Effector memory CD4-positive, alpha-beta T cell (primary cell): Measurements from ENCODE around the gene FOXI1.

Source experiments
- DNase-seq, 3 donors: peaks; one replicate each; pipeline ENCODE4 v3.0.0-alpha.2; 2020
- H3K27ac ChIP-seq: 2 replicates; pipeline ENCODE4 v1.7.0; 2013; ENCODE audit warnings: mild to moderate bottlenecking, low read length, moderate library complexity; ENCODE audit not compliant: insufficient read depth, poor library complexity, severe bottlenecking
- H3K27me3 ChIP-seq: replicated peaks from 2 replicates; pipeline ENCODE4 v1.7.0; 2013; ENCODE audit warnings: mild to moderate bottlenecking, low read length; ENCODE audit not compliant: insufficient read depth, control insufficient read depth, poor library complexity, severe bottlenecking
- H3K36me3 ChIP-seq: 2 replicates; pipeline ENCODE4 v1.7.0; 2013; ENCODE audit warnings: mild to moderate bottlenecking, low read length, moderate library complexity; ENCODE audit not compliant: control insufficient read depth, insufficient read depth
- H3K4me1 ChIP-seq: 2 replicates; pipeline ENCODE4 v1.7.0; 2013; ENCODE audit warnings: low read length, mild to moderate bottlenecking; ENCODE audit not compliant: control insufficient read depth, insufficient read depth, poor library complexity, severe bottlenecking
- H3K4me3 ChIP-seq: 2 replicates; pipeline ENCODE4 v1.7.0; 2013; ENCODE audit warnings: low read length, low read depth, mild to moderate bottlenecking; ENCODE audit not compliant: insufficient read depth, poor library complexity, severe bottlenecking
- H3K9me3 ChIP-seq: 2 replicates; pipeline ENCODE4 v1.7.0; 2013; ENCODE audit warnings: mild to moderate bottlenecking, low read length, moderate library complexity; ENCODE audit not compliant: control insufficient read depth

Gene FOXI1

DNA sequence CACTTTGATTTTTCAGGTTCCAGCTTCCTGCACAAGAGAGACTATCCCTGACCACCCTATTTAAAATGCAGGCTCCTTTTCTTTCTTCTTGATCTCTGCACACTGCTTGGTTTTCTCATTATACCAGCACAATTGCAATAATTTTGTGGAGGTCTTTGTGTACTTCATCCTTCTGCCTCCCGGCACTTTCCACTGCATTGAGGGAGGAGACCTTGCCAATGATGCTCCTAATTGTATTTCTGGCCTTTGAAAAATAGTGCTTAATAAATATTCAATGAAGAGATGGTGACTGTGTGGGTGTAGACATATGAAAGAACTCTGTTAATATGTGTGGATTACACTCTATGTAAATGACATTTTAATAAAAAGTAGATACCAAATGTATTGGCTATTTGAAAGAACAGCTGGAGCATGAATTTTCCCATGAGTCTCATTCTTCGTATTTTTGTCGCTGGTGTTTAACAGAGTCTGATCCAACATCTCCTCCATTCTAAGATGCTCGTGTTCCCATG lies 42.1 kb downstream of the FOXI1 start:
- Histone ChIP-seq H3K9me3 (no peaks in the 10 kb centered on the region), H3K27ac (no peak overlapping the region), H3K4me3 (no peak overlapping the region), H3K4me1 (no peaks in the 10 kb centered on the region), H3K27me3 (no peaks in the 10 kb centered on the region), H3K36me3 (no peaks in the 10 kb centered on the region)
- DNase-seq, result no peak

DNA sequence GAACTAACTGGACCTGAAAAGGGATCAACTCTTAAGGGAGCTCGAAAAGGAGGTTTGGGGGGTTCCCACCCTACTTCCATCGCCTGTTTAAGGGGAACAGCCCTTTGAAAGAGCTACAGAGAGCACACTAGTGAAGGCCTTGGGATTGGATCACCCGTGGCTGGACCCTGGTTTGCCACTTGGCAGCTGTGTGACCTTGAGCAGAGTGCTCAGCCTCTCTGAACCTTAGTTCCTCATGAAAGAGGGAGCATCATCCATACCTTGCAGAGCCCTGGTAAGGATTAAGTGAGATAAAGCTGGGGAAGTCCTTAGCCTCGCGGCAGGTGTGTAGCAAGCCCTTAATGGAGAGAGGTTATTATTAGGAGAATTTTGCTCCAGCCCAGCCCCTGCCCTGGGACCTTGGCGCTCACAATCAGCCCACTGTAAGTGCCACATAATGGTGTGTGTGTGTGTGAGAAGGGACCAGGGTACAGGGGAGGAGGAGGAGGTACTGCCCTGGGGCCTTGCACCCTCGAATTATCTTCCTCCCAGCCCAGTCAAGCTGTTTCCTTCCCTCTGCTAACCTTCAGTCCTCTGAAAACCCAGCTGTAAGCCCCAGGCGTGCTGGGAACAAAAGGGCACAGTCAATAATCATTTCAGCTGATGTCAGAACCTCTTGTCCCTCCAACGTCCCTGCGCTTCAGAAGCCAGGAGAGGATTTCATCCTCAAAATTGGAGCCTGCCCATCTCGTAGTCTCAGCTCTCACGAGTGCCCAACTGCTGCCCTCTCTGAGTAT lies 42.9 kb downstream of the FOXI1 start:
- Histone ChIP-seq H3K4me3 (no peak overlapping the region), H3K4me1 (no peaks in the 10 kb centered on the region), H3K9me3 (no peaks in the 10 kb centered on the region), H3K36me3 (no peaks in the 10 kb centered on the region), H3K27me3 (no peaks in the 10 kb centered on the region), H3K27ac (no peak overlapping the region)
- DNase-seq, result no peak

GRCh38 chr5:170149206-170149515 lies 43.5 kb downstream of the FOXI1 start:
- no peak overlapping the region for H3K27ac ChIP-seq
- no peaks in the 10 kb centered on the region for H3K9me3 ChIP-seq
- no peaks in the 10 kb centered on the region for H3K36me3 ChIP-seq

DNA sequence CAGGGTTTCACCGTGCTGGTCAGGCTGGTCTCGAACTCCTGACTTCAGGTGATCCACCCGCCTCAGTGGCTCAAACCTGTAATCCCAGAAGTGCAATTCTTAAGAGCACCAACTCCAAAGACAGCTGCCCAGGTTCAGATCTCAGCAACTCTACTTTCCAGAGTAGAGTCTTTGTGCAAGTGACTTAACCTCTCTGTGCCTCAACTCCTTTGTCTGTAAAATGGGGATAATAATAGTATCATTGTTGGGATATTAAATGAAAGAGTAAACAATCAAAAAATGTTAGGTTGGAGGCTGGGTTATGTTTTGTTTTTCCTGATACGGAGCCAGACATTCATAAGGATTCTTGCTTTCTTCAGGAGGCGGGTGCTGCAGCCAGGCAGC lies 45.0 kb downstream of the FOXI1 start:
- H3K4me1 ChIP-seq, result no peaks in the 10 kb centered on the region
- no peaks in the 10 kb centered on the region for H3K9me3 ChIP-seq
- H3K27ac ChIP-seq, result no peak overlapping the region
- no peaks in the 10 kb centered on the region for H3K27me3 ChIP-seq
- H3K36me3 ChIP-seq, result no peaks in the 10 kb centered on the region
- no peak for DNase-seq
- no peak overlapping the region for H3K4me3 ChIP-seq

More at GRCh38 chr5:170149206-170149515, 43.5 kb downstream of the FOXI1 start:
- no peaks in the 10 kb centered on the region for H3K27me3 ChIP-seq
- no peaks in the 10 kb centered on the region for H3K4me1 ChIP-seq
- no peak for DNase-seq
- H3K4me3 ChIP-seq, result no peak overlapping the region

- Histone ChIP-seq H3K27me3 (no peaks in the 10 kb centered on the region), H3K36me3 (no peaks in the 10 kb centered on the region), H3K27ac (no peak overlapping the region), H3K9me3 (no peaks in the 10 kb centered on the region), H3K4me1 (no peaks in the 10 kb centered on the region), H3K4me3 (no peak overlapping the region)
- no peak for DNase-seq
These were observed 45.6 kb downstream of the FOXI1 start for GRCh38 chr5:170151097-170151831.

DNA sequence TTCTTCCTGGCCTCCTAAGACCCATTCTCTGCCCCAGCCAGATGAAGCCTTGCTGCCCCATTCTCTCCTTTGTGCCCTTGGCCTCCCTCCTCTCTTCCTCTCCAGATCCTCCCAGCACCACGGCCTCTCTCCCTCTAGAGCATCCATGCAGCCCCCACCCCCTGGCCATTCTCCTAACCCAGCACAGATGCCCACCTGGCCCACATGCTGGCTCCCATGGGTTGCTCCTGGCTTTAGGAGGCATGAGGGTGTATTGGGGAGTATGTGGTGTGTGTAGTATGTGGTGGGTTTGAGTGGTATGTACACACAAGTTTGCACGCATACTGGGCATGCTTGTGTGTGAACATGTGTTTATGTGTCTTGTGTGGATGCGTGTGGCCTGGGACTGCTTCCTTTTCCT lies 47.1 kb downstream of the FOXI1 start:
- H3K27me3 ChIP-seq, result no peaks in the 10 kb centered on the region
- no peak overlapping the region for H3K4me3 ChIP-seq
- H3K4me1 ChIP-seq, result no peaks in the 10 kb centered on the region
- no peak for DNase-seq
- no peaks in the 10 kb centered on the region for H3K9me3 ChIP-seq
- no peak overlapping the region for H3K27ac ChIP-seq
- no peaks in the 10 kb centered on the region for H3K36me3 ChIP-seq

DNA sequence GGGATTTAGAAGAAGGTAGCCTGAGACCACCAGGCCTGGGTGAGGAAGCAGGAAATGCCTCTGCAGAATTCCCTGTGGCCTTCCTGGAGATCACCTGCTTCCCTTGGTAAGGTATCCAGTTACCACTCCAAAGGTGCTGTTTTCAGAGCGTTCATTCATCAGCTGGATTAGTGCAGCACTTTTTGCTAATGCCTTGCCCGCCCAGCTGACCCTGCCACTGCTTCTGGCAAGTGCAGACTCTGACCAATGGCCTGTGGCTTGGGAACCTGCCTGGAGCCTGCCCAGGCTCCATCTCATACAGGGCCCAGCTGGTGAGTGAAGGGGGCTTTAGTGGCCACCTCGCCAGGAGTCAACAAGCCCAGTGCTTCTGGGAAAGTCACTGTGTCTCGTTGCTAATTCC lies 48.6 kb downstream of the FOXI1 start:
- Histone ChIP-seq H3K36me3 (no peaks in the 10 kb centered on the region), H3K4me3 (no peak overlapping the region), H3K4me1 (no peaks in the 10 kb centered on the region), H3K9me3 (no peaks in the 10 kb centered on the region), H3K27ac (no peak overlapping the region), H3K27me3 (no peaks in the 10 kb centered on the region)
- DNase-seq, result no peak

- DNase-seq, result no peak
- H3K27me3 ChIP-seq, result no peaks in the 10 kb centered on the region
- no peak overlapping the region for H3K27ac ChIP-seq
- H3K4me1 ChIP-seq, result no peaks in the 10 kb centered on the region
- no peaks in the 10 kb centered on the region for H3K9me3 ChIP-seq
- no peak overlapping the region for H3K4me3 ChIP-seq
- no peaks in the 10 kb centered on the region for H3K36me3 ChIP-seq
These were observed 49.0 kb downstream of the FOXI1 start for GRCh38 chr5:170154744-170155143.

DNA sequence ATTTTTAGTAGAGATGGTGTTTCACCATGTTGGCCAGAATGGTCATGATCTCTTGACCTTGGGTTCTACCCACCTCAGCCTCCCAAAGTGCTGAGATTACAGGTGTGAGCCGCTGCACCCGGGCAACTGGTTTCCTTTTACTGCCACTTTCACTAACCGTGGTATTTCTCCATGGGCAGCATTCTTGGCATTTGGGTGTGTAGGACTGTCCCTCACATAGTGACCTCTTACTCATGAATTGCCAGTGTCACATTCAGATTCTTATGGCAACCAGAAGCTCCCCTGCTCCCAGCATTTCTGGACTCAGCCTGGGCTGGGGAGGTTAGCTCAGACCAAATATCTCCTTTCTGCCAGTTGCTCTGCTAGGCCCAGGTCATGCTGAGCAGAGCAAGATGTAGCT lies 50.1 kb downstream of the FOXI1 start:
- H3K27me3 ChIP-seq, result no peaks in the 10 kb centered on the region
- H3K27ac ChIP-seq, result no peak overlapping the region
- H3K4me3 ChIP-seq, result no peak overlapping the region
- H3K36me3 ChIP-seq, result no peaks in the 10 kb centered on the region
- no peaks in the 10 kb centered on the region for H3K4me1 ChIP-seq
- H3K9me3 ChIP-seq, result no peaks in the 10 kb centered on the region
- no peak for DNase-seq

- H3K27me3 ChIP-seq, result no peaks in the 10 kb centered on the region
- no peaks in the 10 kb centered on the region for H3K4me1 ChIP-seq
- DNase-seq, result no peak
- H3K36me3 ChIP-seq, result no peaks in the 10 kb centered on the region
- H3K27ac ChIP-seq, result no peak overlapping the region
- H3K4me3 ChIP-seq, result no peak overlapping the region
- no peaks in the 10 kb centered on the region for H3K9me3 ChIP-seq
These were observed 53.5 kb downstream of the FOXI1 start for GRCh38 chr5:170159101-170159698.
